ENCODE data around the gene GRAP2. TPM values are rescaled to one million over a fixed set of nuclear protein-coding genes. Genes with fewer than 3 reads are reported as not detected.

GRAP2 gene
- total and polyA plus RNA-seq, 9 of the 15 experiments (the other 6 are each of a cell fraction or from before 2014, with no cell fraction given) = 4.8 to 88.7 (median 60.4) TPM

DNA sequence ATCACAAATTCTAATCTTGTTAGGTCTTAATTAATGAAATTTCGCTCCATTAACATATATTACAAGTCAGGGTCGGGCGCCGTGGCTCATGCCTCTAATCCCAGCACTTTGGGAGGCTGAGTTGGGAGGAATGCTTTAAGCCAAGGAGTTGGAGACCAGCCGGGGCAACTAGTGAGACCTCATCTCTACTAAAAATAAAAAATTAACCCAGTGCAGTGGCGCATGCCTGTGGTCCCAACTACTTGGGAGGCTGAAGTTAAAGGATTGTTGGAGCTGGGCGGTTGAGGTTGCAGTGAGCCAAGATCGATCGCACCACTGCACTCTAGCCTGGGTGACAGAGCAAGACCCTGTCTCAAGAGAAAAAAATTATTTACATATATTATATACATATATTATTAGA is 61.2 kb downstream of the GRAP2 start (continued):
- TF ChIP-seq NFIX (CRISPR knock-in tag; IDR thresholded peaks at IDR 0.05; ENCODE audit: low read depth) (no peak), HEY1 (CRISPR knock-in tag; IDR thresholded peaks at IDR 0.05; ENCODE audit: borderline replicate concordance) (no peak), CHAMP1 (IDR thresholded peaks at IDR 0.05) (no peak)
- TF ChIP-seq, protein P1, sequence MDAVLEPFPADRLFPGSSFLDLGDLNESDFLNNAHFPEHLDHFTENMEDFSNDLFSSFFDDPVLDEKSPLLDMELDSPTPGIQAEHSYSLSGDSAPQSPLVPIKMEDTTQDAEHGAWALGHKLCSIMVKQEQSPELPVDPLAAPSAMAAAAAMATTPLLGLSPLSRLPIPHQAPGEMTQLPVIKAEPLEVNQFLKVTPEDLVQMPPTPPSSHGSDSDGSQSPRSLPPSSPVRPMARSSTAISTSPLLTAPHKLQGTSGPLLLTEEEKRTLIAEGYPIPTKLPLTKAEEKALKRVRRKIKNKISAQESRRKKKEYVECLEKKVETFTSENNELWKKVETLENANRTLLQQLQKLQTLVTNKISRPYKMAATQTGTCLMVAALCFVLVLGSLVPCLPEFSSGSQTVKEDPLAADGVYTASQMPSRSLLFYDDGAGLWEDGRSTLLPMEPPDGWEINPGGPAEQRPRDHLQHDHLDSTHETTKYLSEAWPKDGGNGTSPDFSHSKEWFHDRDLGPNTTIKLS (IDR thresholded peaks at IDR 0.05; ENCODE audit: borderline replicate concordance, low read depth) = no peak

DNA sequence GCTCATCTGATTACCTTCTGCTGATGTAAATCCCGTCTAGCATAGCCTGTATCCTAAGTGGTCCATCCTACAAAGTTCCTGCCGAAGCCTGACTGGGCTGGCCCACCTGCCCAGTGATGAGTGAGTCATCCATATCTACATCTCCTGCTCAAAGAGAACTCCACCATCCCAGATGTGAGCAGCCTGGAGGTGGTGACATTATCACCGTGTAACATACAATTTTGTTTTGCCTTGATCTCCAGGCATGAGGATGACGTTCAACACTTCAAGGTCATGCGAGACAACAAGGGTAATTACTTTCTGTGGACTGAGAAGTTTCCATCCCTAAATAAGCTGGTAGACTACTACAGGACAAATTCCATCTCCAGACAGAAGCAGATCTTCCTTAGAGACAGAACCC is 64.9 kb downstream of the GRAP2 start:
- peak; percentile 76 for ATAC-seq
- peak overlapping the region; percentile 25; the same call in 1 of the 2 replicates for H3K4me2 ChIP-seq (ENCODE audit: insufficient read depth, low read length)
- DNase-seq (ENCODE audit: extremely low read depth in 1 of 4, low spot score in 3 of 4) = peak; percentile 68 to 85 (median 76)
- peak overlapping the region in 1 of 2 experiments; percentile 50; a peak in 1 of 4 replicates for H3K9ac ChIP-seq (ENCODE audit: insufficient read depth in 1 of 2, low read depth in 2 of 2, low read length in 2 of 2)
- H2AFZ ChIP-seq (ENCODE audit: low read depth, low read length) = no peak overlapping the region
- H3K4me1 ChIP-seq (replicated peaks in 1 of 2; ENCODE audit: control insufficient read depth in 2 of 2, insufficient read depth in 2 of 2, low read length in 2 of 2) = peaks cover 19 to 48% of the 10 kb centered on the region in 2 experiments
- H3K27ac ChIP-seq (ENCODE audit: extremely low read depth, low read depth, low read length) = peak overlapping the region; percentile 72
- H4K20me1 ChIP-seq (replicated peaks; ENCODE audit: control insufficient read depth, insufficient read depth, low read length) = no peaks in the 10 kb centered on the region
- no peaks in the 10 kb centered on the region for H3K27me3 ChIP-seq (ENCODE audit: control insufficient read depth in 2 of 2, insufficient read depth in 2 of 2, low read length in 2 of 2)
- peaks cover 97% of the 10 kb centered on the region for H3K36me3 ChIP-seq (ENCODE audit: control insufficient read depth, insufficient read depth, low read length)
- ChIA-PET POLR2A (interaction anchor here (0.6 to 3.3 kb wide), 8 partner anchors 8 to 369 kb away, joined by 3 to 14 read pairs (median 4); no protein-coding TSS in a partner anchor), CTCF (ENCODE audit: low intra/inter-chr PET ratio) (no interaction called here)
- peaks cover 2% of the 10 kb centered on the region; the same call in 1 of the 3 replicates for H3K79me2 ChIP-seq (ENCODE audit: control insufficient read depth, insufficient read depth, low read length)
- intact Hi-C loops (cut with micrococcal nuclease) (no loop called here), in situ Hi-C loops (cut with MboI) (no loop called here)
- no TSS peak for BruUV-seq (replicated peaks)
- peak; percentile 95 for FAIRE-seq
- no peaks in the 10 kb centered on the region for H3K9me1 ChIP-seq (ENCODE audit: control insufficient read depth, insufficient read depth, low read length)
- no peak overlapping the region for H3K4me3 ChIP-seq
- whole genome bisulfite sequencing (ENCODE audit: insufficient coverage, low coverage, missing lambda C conversion rate) = 4% methylated on average over 5 of the region's 5 CpGs
- no peaks in the 10 kb centered on the region for H3K9me3 ChIP-seq (replicated peaks; ENCODE audit: control insufficient read depth, insufficient read depth, low read depth, low read length)
- TF ChIP-seq NRF1 (conservative IDR thresholded peaks at IDR 0.05 in 1 of 2, IDR thresholded peaks at IDR 0.05 in 1 of 2) (0 out of 4 replicates have a peak, but pooled peaks of 1 of the 2 experiments have one; percentile 18), TCF7 (IDR thresholded peaks at IDR 0.05; ENCODE audit: borderline replicate concordance) (peak; percentile 82; the same call in 1 of the 2 replicates), CCNT2 (IDR thresholded peaks at IDR 0.05; ENCODE audit: borderline replicate concordance, extremely low read depth, insufficient read length, low read depth, low read length) (peak; percentile 26), JUNB (CRISPR knock-in tag; conservative IDR thresholded peaks at IDR 0.05) (no peak), ZKSCAN3 (CRISPR knock-in tag; IDR thresholded peaks at IDR 0.05) (no peak), ATF7 (IDR thresholded peaks at IDR 0.05) (peak; percentile 64), FOSL1 (tag; conservative IDR thresholded peaks at IDR 0.05) (peak; percentile 94), MCM3 (IDR thresholded peaks at IDR 0.05) (no peak), LEF1 (IDR thresholded peaks at IDR 0.05) (peak; percentile 58; the same call in 1 of the 2 replicates), TRIM24 (IDR thresholded peaks at IDR 0.05) (peak; percentile 39 to 74; a peak in 3 of 4 replicates), KLF16 (IDR thresholded peaks at IDR 0.05) (peak; percentile 80; the same call in 1 of the 2 replicates), GTF2F1 (IDR thresholded peaks at IDR 0.05; ENCODE audit: low read depth, low read length) (no peak)
- TF ChIP-seq, protein P2, sequence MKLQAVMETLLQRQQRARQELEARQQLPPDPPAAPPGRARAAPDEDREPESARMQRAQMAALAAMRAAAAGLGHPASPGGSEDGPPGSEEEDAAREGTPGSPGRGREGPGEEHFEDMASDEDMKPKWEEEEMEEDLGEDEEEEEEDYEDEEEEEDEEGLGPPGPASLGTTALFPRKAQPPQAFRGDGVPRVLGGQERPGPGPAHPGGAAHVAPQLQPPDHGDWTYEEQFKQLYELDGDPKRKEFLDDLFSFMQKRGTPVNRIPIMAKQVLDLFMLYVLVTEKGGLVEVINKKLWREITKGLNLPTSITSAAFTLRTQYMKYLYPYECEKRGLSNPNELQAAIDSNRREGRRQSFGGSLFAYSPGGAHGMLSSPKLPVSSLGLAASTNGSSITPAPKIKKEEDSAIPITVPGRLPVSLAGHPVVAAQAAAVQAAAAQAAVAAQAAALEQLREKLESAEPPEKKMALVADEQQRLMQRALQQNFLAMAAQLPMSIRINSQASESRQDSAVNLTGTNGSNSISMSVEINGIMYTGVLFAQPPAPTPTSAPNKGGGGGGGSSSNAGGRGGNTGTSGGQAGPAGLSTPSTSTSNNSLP (IDR thresholded peaks at IDR 0.05; ENCODE audit: borderline replicate concordance, low read depth, low read length) = 0 out of 2 replicates have a peak, but pooled peaks have one; percentile 52

Data from K562 (cell line).